RKO (cell line): Measurements from ENCODE around the gene MAP3K5.

Experiments
- DNase-seq: peaks from one replicate; pipeline ENCODE4 v3.0.0-alpha.2; 2016; ENCODE audit warnings: low spot score

Gene MAP3K5

GRCh38 chr6:136684466-136684865, 107.8 kb downstream of the MAP3K5 start:
- no peak for DNase-seq

- DNase-seq = no peak
These were observed 108.9 kb downstream of the MAP3K5 start for GRCh38 chr6:136683209-136683941.

- DNase-seq = no peak
These were observed 110.0 kb downstream of the MAP3K5 start for GRCh38 chr6:136682292-136682691.

- no peak for DNase-seq
These were observed 114.5 kb downstream of the MAP3K5 start for GRCh38 chr6:136677822-136678221.

GRCh38 chr6:136677344-136677743, 114.9 kb downstream of the MAP3K5 start:
- peak; percentile 11 for DNase-seq

GRCh38 chr6:136676075-136676474, 116.2 kb downstream of the MAP3K5 start:
- DNase-seq = no peak

- no peak for DNase-seq
These were observed 118.7 kb downstream of the MAP3K5 start for GRCh38 chr6:136673571-136673970.

- DNase-seq = no peak
These were observed 120.1 kb downstream of the MAP3K5 start for GRCh38 chr6:136672144-136672543.

GRCh38 chr6:136669299-136669699, 123.0 kb downstream of the MAP3K5 start:
- DNase-seq = no peak

- no peak for DNase-seq
These were observed 123.7 kb downstream of the MAP3K5 start for GRCh38 chr6:136668571-136668970.

GRCh38 chr6:136666041-136666440, 126.2 kb downstream of the MAP3K5 start:
- DNase-seq = no peak

- no peak for DNase-seq
These were observed 129.7 kb downstream of the MAP3K5 start for GRCh38 chr6:136662347-136663237.

- no peak for DNase-seq
These were observed 131.6 kb downstream of the MAP3K5 start for GRCh38 chr6:136660727-136661126.

GRCh38 chr6:136659991-136660499, 132.2 kb downstream of the MAP3K5 start:
- no peak for DNase-seq

- DNase-seq = no peak
These were observed 133.6 kb downstream of the MAP3K5 start for GRCh38 chr6:136658711-136659110.

GRCh38 chr6:136657666-136658065, 134.6 kb downstream of the MAP3K5 start:
- DNase-seq = peak; percentile 5

GRCh38 chr6:136656121-136656520, 136.2 kb downstream of the MAP3K5 start:
- no peak for DNase-seq

- no peak for DNase-seq
These were observed 136.8 kb downstream of the MAP3K5 start for GRCh38 chr6:136655239-136656014.

GRCh38 chr6:136654086-136654485, 138.2 kb downstream of the MAP3K5 start:
- no peak for DNase-seq

- no peak for DNase-seq
These were observed 139.6 kb downstream of the MAP3K5 start for GRCh38 chr6:136652656-136653055.

GRCh38 chr6:136651982-136652381, 140.3 kb downstream of the MAP3K5 start:
- no peak for DNase-seq

GRCh38 chr6:136647363-136647852, 144.9 kb downstream of the MAP3K5 start:
- DNase-seq = no peak
